HCT116 (cell line): ENCODE results near the gene CCL13. TPM values are rescaled to one million over a fixed set of nuclear protein-coding genes. Genes with fewer than 3 reads are reported as not detected.

Experiments used
- ATAC-seq: fragments of 200-7000 bp; cut with Tn5 transposase; 2 replicates; pipeline ENCODE4 v1.9.1; 2020; ENCODE audit warnings: mild to moderate bottlenecking, moderate library complexity
- BruUV-seq: library from RNA; stranded (reverse); fragments of 400-500 nt; replicated peaks from 2 replicates; lab custom pipeline; 2021; lab: Mats Ljungman, UMichigan
- CTCF ChIA-PET: fragments of 300-600 bp; sonication (Branson Sonifier 250); formaldehyde crosslinking; loops from one replicate; lab custom pipeline; 2021; ENCODE audit warnings: antibody characterized with exemption; lab: Charles Lee
- POLR2A ChIA-PET: fragments of 300-600, 350-600 bp; sonication (Branson Sonifier 250); formaldehyde crosslinking; loops from one replicate; lab custom pipeline; 2021; ENCODE audit warnings: antibody characterized with exemption; lab: Charles Lee
- RAD21 ChIA-PET, 2 experiments: fragments of 300-600 bp; sonication (Branson Sonifier 250); formaldehyde crosslinking; loops; one replicate each; lab custom pipeline; 2023; ENCODE audit warnings: low total read pairs in 2 of 2; ENCODE audit not compliant: uncharacterized antibody in 2 of 2, unreplicated experiment in 2 of 2, low non-redundant PET in 1 of 2; lab: Charles Lee
- DNase-seq: peaks from one replicate; pipeline ENCODE4 v3.0.0-alpha.2; 2010; ENCODE audit warnings: low read depth, low spot score
- H2AFZ ChIP-seq: fragments of 200-600 bp; shearing (Covaris generic), sonication (generic); 2 replicates; pipeline ENCODE4 v1.6.1; 2017; ENCODE audit warnings: low read depth, mixed run types, mixed read lengths, antibody characterized with exemption, low read length; ENCODE audit not compliant: poor library complexity, severe bottlenecking
- H3K27ac ChIP-seq: 2 replicates; pipeline ENCODE4 v1.5.1; 2012; ENCODE audit warnings: low read depth, low read length
- H3K27me3 ChIP-seq: fragments of 200-600 bp; sonication (generic); 2 replicates; pipeline ENCODE4 v1.6.1; 2016; ENCODE audit warnings: mixed run types, low read length, mixed read lengths; ENCODE audit not compliant: insufficient read depth
- H3K36me3 ChIP-seq, 2 experiments: fragments of 200-500 bp in 1 of 2; fragments of 200-600 bp in 1 of 2; sonication (Bioruptor generic) in 1 of 2; sonication (generic) in 1 of 2; 2 replicates each; pipeline versions ENCODE4 v1.5.1 to v1.6.1; 2014 to 2016; ENCODE audit warnings: low read length in 2 of 2, inconsistent platforms in 1 of 2, mixed read lengths in 1 of 2, mixed run types in 1 of 2; ENCODE audit not compliant: insufficient read depth in 2 of 2, control insufficient read depth in 1 of 2
- H3K4me1 ChIP-seq, 2 experiments: fragments of 200-600 bp in 1 of 2; sonication (generic) in 1 of 2; 2 replicates each; pipeline versions ENCODE4 v1.5.1 to v1.6.1; 2012 to 2017; ENCODE audit warnings: low read length in 2 of 2, inconsistent platforms in 1 of 2, mild to moderate bottlenecking in 1 of 2, mixed read lengths in 1 of 2, mixed run types in 1 of 2, moderate library complexity in 1 of 2; ENCODE audit not compliant: insufficient read depth in 2 of 2, control insufficient read depth in 1 of 2
- H3K4me2 ChIP-seq: fragments of 200-600 bp; sonication (generic); 2 replicates; pipeline ENCODE4 v1.6.1; 2017; ENCODE audit warnings: mixed run types, low read length, mixed read lengths
- H3K4me3 ChIP-seq, 2 experiments: fragments of 200-600 bp in 1 of 2; sonication (generic) in 1 of 2; replicated peaks in 1 of 2; 2 replicates each; pipeline ENCODE4 v1.5.1; 2011 to 2016; ENCODE audit warnings: low read length in 2 of 2, control low read depth in 1 of 2, low read depth in 1 of 2, mild to moderate bottlenecking in 1 of 2, mixed read lengths in 1 of 2, mixed run types in 1 of 2
- H3K79me2 ChIP-seq: fragments of 200-600 bp; sonication (generic); 2 replicates; pipeline ENCODE4 v1.6.1; 2017; ENCODE audit warnings: mild to moderate bottlenecking, mixed run types, low read length, moderate library complexity, mixed read lengths; ENCODE audit not compliant: insufficient read depth
- H3K9ac ChIP-seq: fragments of 200-600 bp; sonication (generic); 2 replicates; pipeline ENCODE4 v1.6.1; 2016; ENCODE audit warnings: low read length, mixed read lengths
- H3K9me2 ChIP-seq: fragments of 200-600 bp; sonication (generic), shearing (Covaris generic); 2 replicates; pipeline ENCODE4 v1.6.1; 2017; ENCODE audit warnings: mixed run types, mild to moderate bottlenecking, moderate library complexity; ENCODE audit not compliant: insufficient read depth
- H3K9me3 ChIP-seq, 2 experiments: fragments of 200-500 bp in 1 of 2; fragments of 200-600 bp in 1 of 2; sonication (Bioruptor generic) in 1 of 2; sonication (generic) in 1 of 2; 2 replicates each; pipeline ENCODE4 v1.6.1; 2014 to 2017; ENCODE audit warnings: low read length in 2 of 2, mixed read lengths in 2 of 2, inconsistent platforms in 1 of 2, low read depth in 1 of 2, mild to moderate bottlenecking in 1 of 2, mixed run types in 1 of 2, moderate library complexity in 1 of 2; ENCODE audit not compliant: control insufficient read depth in 1 of 2, insufficient read depth in 1 of 2
- H4K20me1 ChIP-seq: fragments of 200-600 bp; sonication (generic), shearing (Covaris generic); 2 replicates; pipeline ENCODE4 v1.6.1; 2017; ENCODE audit warnings: mixed run types, mild to moderate bottlenecking, moderate library complexity; ENCODE audit not compliant: insufficient read depth
- CEBPB ChIP-seq: IDR thresholded peaks from 2 replicates; pipeline ENCODE4 v1.6.1; 2012; ENCODE audit warnings: low read depth
- EGR1 ChIP-seq: IDR thresholded peaks from 2 replicates; pipeline ENCODE4 v1.6.1; 2012; ENCODE audit warnings: low read depth
- EZH2phosphoT487 ChIP-seq: fragments of 200-600 bp; IDR thresholded peaks from 2 replicates; pipeline ENCODE4 v1.6.1; 2018; ENCODE audit warnings: antibody characterized with exemption, borderline replicate concordance
- FOSL1 ChIP-seq: IDR thresholded peaks from 2 replicates; pipeline ENCODE4 v1.6.1; 2012; ENCODE audit warnings: low read depth
- POLR2AphosphoS5 ChIP-seq: IDR thresholded peaks from 2 replicates; pipeline ENCODE4 v1.6.1; 2011; ENCODE audit warnings: mild to moderate bottlenecking, low read depth, low read length, moderate library complexity
- SIN3A ChIP-seq: IDR thresholded peaks from 2 replicates; pipeline ENCODE4 v1.6.1; 2012; ENCODE audit warnings: low read depth
- SRF ChIP-seq: IDR thresholded peaks from 2 replicates; pipeline ENCODE4 v1.6.1; 2012; ENCODE audit warnings: low read depth
- TCF7L2 ChIP-seq: IDR thresholded peaks from 2 replicates; pipeline ENCODE4 v1.7.0; 2011; ENCODE audit warnings: borderline replicate concordance, inconsistent platforms; ENCODE audit not compliant: insufficient read depth, insufficient read length; ENCODE audit errors: extremely low read depth
- YY1 ChIP-seq: IDR thresholded peaks from 2 replicates; pipeline ENCODE4 v1.6.1; 2011; ENCODE audit warnings: low read length, low read depth, moderate library complexity, mild to moderate bottlenecking; ENCODE audit not compliant: insufficient replicate concordance; ENCODE audit errors: extremely low read depth
- intact Hi-C: fragments of 100-400 bp; cut with micrococcal nuclease; formaldehyde crosslinking; loops from 2 replicates; pipeline ENCODE4 v1.10.0; 2022
- total RNA-seq: library from RNA; stranded (reverse); gene quantifications from one replicate; pipeline ENCODE4 v1.2.1, GENCODE V29; 2021; ENCODE audit not compliant: unreplicated experiment

Gene CCL13
- total RNA-seq, 1 experiment from 2014 or later: not detected

GRCh38 chr17:34366529-34367107, 10.3 kb downstream of the CCL13 start:
- TF ChIP-seq EGR1: no peak
- no peak for TF ChIP-seq YY1
- TF ChIP-seq TCF7L2: no peak
- TF ChIP-seq SRF: no peak
- TF ChIP-seq SIN3A: no peak
- TF ChIP-seq POLR2AphosphoS5: no peak
- ChIA-PET RAD21 (no interaction called here), CTCF (no interaction called here)

GRCh38 chr17:34367486-34368195, 11.4 kb downstream of the CCL13 start:
- no peaks in the 10 kb centered on the region for H3K79me2 ChIP-seq
- ChIA-PET CTCF (no interaction called here), RAD21 (no interaction called here), POLR2A (no interaction called here)
- peaks cover 19% of the 10 kb centered on the region; the same call in 1 of the 2 replicates for H3K27me3 ChIP-seq
- no peak overlapping the region for H3K4me3 ChIP-seq
- H3K9me3 ChIP-seq: no peaks in the 10 kb centered on the region
- no peak for DNase-seq
- no peaks in the 10 kb centered on the region for H3K36me3 ChIP-seq
- no peak overlapping the region for H3K4me2 ChIP-seq
- no peaks in the 10 kb centered on the region for H4K20me1 ChIP-seq
- H3K27ac ChIP-seq: no peak overlapping the region
- H3K9me2 ChIP-seq: no peaks in the 10 kb centered on the region
- no peak for ATAC-seq
- intact Hi-C loops: no loop called here
- BruUV-seq: no TSS peak
- no peak overlapping the region for H2AFZ ChIP-seq
- no peak for TF ChIP-seq TCF7L2
- TF ChIP-seq FOSL1: no peak
- no peak for TF ChIP-seq CEBPB
- TF ChIP-seq SRF: no peak
- no peak for TF ChIP-seq SIN3A
- TF ChIP-seq EZH2phosphoT487: no peak
- no peak overlapping the region for H3K9ac ChIP-seq
- H3K4me1 ChIP-seq: no peaks in the 10 kb centered on the region

More at GRCh38 chr17:34366529-34367107, 10.3 kb downstream of the CCL13 start:
- H3K36me3 ChIP-seq: no peaks in the 10 kb centered on the region
- H3K9ac ChIP-seq: no peak overlapping the region
- DNase-seq (no peak), ATAC-seq (no peak)
- H3K27ac ChIP-seq: no peak overlapping the region
- H3K4me3 ChIP-seq: no peak overlapping the region
- no peak overlapping the region for H3K4me2 ChIP-seq
- BruUV-seq: no TSS peak
- peaks cover 19% of the 10 kb centered on the region; the same call in 1 of the 2 replicates for H3K27me3 ChIP-seq
- no peaks in the 10 kb centered on the region for H3K79me2 ChIP-seq
- H2AFZ ChIP-seq: no peak overlapping the region
- H4K20me1 ChIP-seq: no peaks in the 10 kb centered on the region
- POLR2A ChIA-PET: no interaction called here
- intact Hi-C loops: no loop called here
- H3K9me2 ChIP-seq: no peaks in the 10 kb centered on the region
- no peaks in the 10 kb centered on the region for H3K4me1 ChIP-seq
- H3K9me3 ChIP-seq: no peaks in the 10 kb centered on the region
